Type B pancreatic cell (in vitro differentiated cells): ENCODE data around the gene OVOL2. TPM values are rescaled to one million over a fixed set of nuclear protein-coding genes. Genes with fewer than 3 reads are reported as not detected.

ENCODE experiments used
- DNase-seq: peaks from one replicate; pipeline ENCODE4 v3.0.0; 2021; ENCODE audit warnings: mixed read lengths; ENCODE audit not compliant: unreplicated experiment; ENCODE audit errors: extremely low spot score
- H3K27ac Mint-ChIP-seq: 2 replicates; pipeline ENCODE4 v1.8.0; 2021; ENCODE audit warnings: mild to moderate bottlenecking, mixed read lengths
- H3K27me3 Mint-ChIP-seq: 2 replicates; pipeline ENCODE4 v1.8.0; 2021; ENCODE audit warnings: mixed read lengths
- H3K36me3 Mint-ChIP-seq: 2 replicates; pipeline ENCODE4 v1.8.0; 2021; ENCODE audit warnings: mixed read lengths
- H3K4me1 Mint-ChIP-seq: one replicate; pipeline ENCODE4 v1.8.0; 2021; ENCODE audit warnings: mixed read lengths; ENCODE audit not compliant: unreplicated experiment
- H3K4me3 Mint-ChIP-seq: 2 replicates; pipeline ENCODE4 v1.8.0; 2021; ENCODE audit warnings: mild to moderate bottlenecking, mixed read lengths
- H3K9me3 Mint-ChIP-seq: 2 replicates; pipeline ENCODE4 v1.8.0; 2021; ENCODE audit warnings: mixed read lengths
- total RNA-seq: library from RNA; stranded (reverse); gene quantifications from 2 replicates; pipeline ENCODE4 v1.2.1, GENCODE V29; 2021; ENCODE audit warnings: low replicate concordance
- TF ChIP-seq, protein P1 (sequence below): fragments of 200-600 bp; sonication (generic); conservative IDR thresholded peaks from 2 replicates; pipeline ENCODE4 v1.5.0; 2021; ENCODE audit warnings: antibody characterized with exemption, mild to moderate bottlenecking

OVOL2 gene
- total RNA-seq, 1 donor from 2014 or later: 7.3 TPM

GRCh38 chr20:18004384-18005031 lies 53.2 kb downstream of the OVOL2 start:
- H3K4me3 Mint-ChIP-seq: no peak overlapping the region
- H3K36me3 Mint-ChIP-seq: no peaks in the 10 kb centered on the region
- H3K4me1 Mint-ChIP-seq: peaks cover 17% of the 10 kb centered on the region
- no peak for DNase-seq
- no peaks in the 10 kb centered on the region for H3K27me3 Mint-ChIP-seq
- H3K9me3 Mint-ChIP-seq: no peaks in the 10 kb centered on the region
- TF ChIP-seq, protein P1, sequence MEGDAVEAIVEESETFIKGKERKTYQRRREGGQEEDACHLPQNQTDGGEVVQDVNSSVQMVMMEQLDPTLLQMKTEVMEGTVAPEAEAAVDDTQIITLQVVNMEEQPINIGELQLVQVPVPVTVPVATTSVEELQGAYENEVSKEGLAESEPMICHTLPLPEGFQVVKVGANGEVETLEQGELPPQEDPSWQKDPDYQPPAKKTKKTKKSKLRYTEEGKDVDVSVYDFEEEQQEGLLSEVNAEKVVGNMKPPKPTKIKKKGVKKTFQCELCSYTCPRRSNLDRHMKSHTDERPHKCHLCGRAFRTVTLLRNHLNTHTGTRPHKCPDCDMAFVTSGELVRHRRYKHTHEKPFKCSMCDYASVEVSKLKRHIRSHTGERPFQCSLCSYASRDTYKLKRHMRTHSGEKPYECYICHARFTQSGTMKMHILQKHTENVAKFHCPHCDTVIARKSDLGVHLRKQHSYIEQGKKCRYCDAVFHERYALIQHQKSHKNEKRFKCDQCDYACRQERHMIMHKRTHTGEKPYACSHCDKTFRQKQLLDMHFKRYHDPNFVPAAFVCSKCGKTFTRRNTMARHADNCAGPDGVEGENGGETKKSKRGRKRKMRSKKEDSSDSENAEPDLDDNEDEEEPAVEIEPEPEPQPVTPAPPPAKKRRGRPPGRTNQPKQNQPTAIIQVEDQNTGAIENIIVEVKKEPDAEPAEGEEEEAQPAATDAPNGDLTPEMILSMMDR: no peak
- H3K27ac Mint-ChIP-seq: peak overlapping the region; percentile 61

DNA sequence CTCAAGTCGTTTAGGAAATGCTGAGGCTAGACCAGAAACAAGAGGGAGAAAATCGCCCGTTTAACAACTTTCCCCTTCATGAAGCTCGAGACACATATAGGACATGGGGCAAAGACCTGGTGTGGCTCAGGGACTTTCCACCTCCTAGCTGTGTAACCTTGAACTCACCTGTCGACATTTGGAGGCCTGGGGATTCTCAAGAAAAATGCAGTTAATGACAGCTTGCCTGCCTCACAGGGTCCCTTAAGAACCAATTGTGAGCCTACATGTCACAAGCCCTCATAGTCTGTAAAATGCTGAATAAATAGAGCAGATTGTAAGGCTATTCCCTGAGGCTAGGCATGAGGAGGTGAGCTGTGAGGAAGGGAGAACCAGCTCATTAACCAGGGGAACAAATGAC lies 53.8 kb downstream of the OVOL2 start:
- DNase-seq: no peak
- H3K4me3 Mint-ChIP-seq: no peak overlapping the region
- TF ChIP-seq, protein P1: no peak
- H3K36me3 Mint-ChIP-seq: no peaks in the 10 kb centered on the region
- H3K4me1 Mint-ChIP-seq: peaks cover 17% of the 10 kb centered on the region
- no peaks in the 10 kb centered on the region for H3K27me3 Mint-ChIP-seq
- no peaks in the 10 kb centered on the region for H3K9me3 Mint-ChIP-seq
- H3K27ac Mint-ChIP-seq: peak overlapping the region; percentile 51

DNA sequence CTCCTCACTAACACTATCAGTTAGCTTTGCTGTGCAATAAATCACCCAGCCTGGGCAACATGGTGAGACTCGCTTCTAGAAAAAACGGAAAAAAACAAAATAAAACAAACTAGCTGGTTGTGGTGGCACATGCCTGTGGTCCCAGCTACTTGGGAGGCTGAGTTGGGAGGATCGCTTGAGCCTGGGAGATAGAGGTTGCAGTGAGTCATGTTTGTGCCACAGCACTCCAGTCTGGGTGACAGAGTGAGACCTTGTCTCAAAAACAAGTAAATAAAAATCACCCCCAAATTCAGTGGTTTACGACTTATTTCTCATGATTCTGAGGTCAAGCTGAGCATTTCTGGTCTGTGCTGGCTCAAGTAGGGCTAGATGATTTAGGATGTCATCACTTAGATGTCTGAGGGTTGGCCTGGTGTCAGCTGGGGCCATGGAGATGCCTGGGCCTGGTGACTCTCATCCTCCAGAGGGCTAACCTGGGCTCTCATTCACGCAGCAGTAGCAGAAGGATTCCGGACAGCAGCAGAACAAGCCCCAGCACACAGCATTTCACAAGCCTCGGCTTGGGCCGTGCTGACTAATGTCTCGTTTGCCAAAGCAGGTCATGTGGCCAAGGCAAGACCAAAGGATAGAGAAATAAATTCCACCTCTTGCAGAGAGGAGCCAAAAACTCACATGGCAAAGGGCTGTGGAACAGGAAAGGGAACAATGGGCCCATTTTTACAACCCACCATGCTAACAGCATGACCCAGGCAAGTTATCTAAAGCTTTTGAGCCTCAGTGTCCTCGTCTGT lies 56.4 kb downstream of the OVOL2 start:
- DNase-seq: no peak
- H3K27ac Mint-ChIP-seq: no peak overlapping the region

GRCh38 chr20:17999566-17999965 lies 58.1 kb downstream of the OVOL2 start:
- H3K27me3 Mint-ChIP-seq: no peaks in the 10 kb centered on the region
- no peak overlapping the region for H3K4me3 Mint-ChIP-seq
- H3K4me1 Mint-ChIP-seq: peaks cover 8% of the 10 kb centered on the region
- TF ChIP-seq, protein P1: no peak
- H3K27ac Mint-ChIP-seq: no peak overlapping the region
- no peaks in the 10 kb centered on the region for H3K9me3 Mint-ChIP-seq
- H3K36me3 Mint-ChIP-seq: no peaks in the 10 kb centered on the region
- DNase-seq: no peak

More for the DNA sequence above, 56.4 kb downstream of the OVOL2 start:
- TF ChIP-seq, protein P1: no peak
- Mint-ChIP-seq H3K36me3 (no peaks in the 10 kb centered on the region), H3K9me3 (no peaks in the 10 kb centered on the region), H3K27me3 (no peaks in the 10 kb centered on the region), H3K4me1 (peaks cover 19% of the 10 kb centered on the region), H3K4me3 (no peak overlapping the region)

- DNase-seq: no peak
- H3K9me3 Mint-ChIP-seq: no peaks in the 10 kb centered on the region
- H3K27ac Mint-ChIP-seq: no peak overlapping the region
- H3K36me3 Mint-ChIP-seq: no peaks in the 10 kb centered on the region
- H3K4me3 Mint-ChIP-seq: no peak overlapping the region
- TF ChIP-seq, protein P1: no peak
- no peaks in the 10 kb centered on the region for H3K27me3 Mint-ChIP-seq
- H3K4me1 Mint-ChIP-seq: peaks cover 8% of the 10 kb centered on the region
Observed at GRCh38 chr20:17998446-17998845, 59.3 kb downstream of the OVOL2 start.
